ENCODE measurements around the gene TMEM179B. TPM values are rescaled to one million over a fixed set of nuclear protein-coding genes. Genes with fewer than 3 reads are reported as not detected.
A peak's percentile ranks its signal among the peaks of the same experiment; 100 is the strongest.

TMEM179B gene
- total and polyA plus RNA-seq, 9 of the 15 experiments (the other 6 are each of a cell fraction or from before 2014, with no cell fraction given): 27.7 to 105 (median 37.0) TPM

- TF ChIP-seq FOXJ3 (CRISPR knock-in tag; IDR thresholded peaks at IDR 0.05): no peak
- peak; percentile 81 for TF ChIP-seq GTF2B (IDR thresholded peaks at IDR 0.05; ENCODE audit: extremely low read depth, insufficient read length)
- no peak for TF ChIP-seq TAF15 (IDR thresholded peaks at IDR 0.05; ENCODE audit: low read depth, low read length)
- TF ChIP-seq HDAC2 (IDR thresholded peaks at IDR 0.05): peak; percentile 56; the same call in 1 of the 2 replicates
- peak; percentile 65 for TF ChIP-seq NEUROD1 (IDR thresholded peaks at IDR 0.05; ENCODE audit: borderline replicate concordance, low read depth, low read length, partially characterized antibody)
- peak in 1 of 2 experiments; percentile 91; a peak in 2 of 4 replicates for TF ChIP-seq ZMIZ1 (IDR thresholded peaks at IDR 0.05; ENCODE audit: low read depth in 2 of 2, low read length in 2 of 2)
- TF ChIP-seq HMGN3 (IDR thresholded peaks at IDR 0.05; ENCODE audit: borderline replicate concordance, extremely low read depth, insufficient read length, low read depth, low read length): peak; percentile 93
- TF ChIP-seq IRF1 (CRISPR knock-in tag; IDR thresholded peaks at IDR 0.05; ENCODE audit: borderline replicate concordance): no peak
- no peak for TF ChIP-seq ZNF354B (CRISPR knock-in tag; IDR thresholded peaks at IDR 0.05)
- 0 out of 2 replicates have a peak, but pooled peaks have one; percentile 5 for TF ChIP-seq TOE1 (IDR thresholded peaks at IDR 0.05; ENCODE audit: borderline replicate concordance)
- peak; percentile 17; the same call in 1 of the 2 replicates for TF ChIP-seq TOE1 (CRISPR knock-in tag; IDR thresholded peaks at IDR 0.05; ENCODE audit: borderline replicate concordance, low read depth)
- no peak for TF ChIP-seq ID3 (CRISPR knock-in tag; IDR thresholded peaks at IDR 0.05)
- peak; percentile 51; the same call in 1 of the 2 replicates for TF ChIP-seq ID3 (tag; IDR thresholded peaks at IDR 0.05)
- TF ChIP-seq HMG20B (CRISPR knock-in tag; IDR thresholded peaks at IDR 0.05): peak; percentile 61; the same call in 1 of the 2 replicates
- TF ChIP-seq CTCFL (IDR thresholded peaks at IDR 0.05; ENCODE audit: borderline replicate concordance, insufficient read depth, low read depth, low read length, poor library complexity, severe bottlenecking): peak; percentile 63
- TF ChIP-seq SRSF3 (IDR thresholded peaks at IDR 0.05; ENCODE audit: insufficient read depth, low read length): no peak
- no peak for TF ChIP-seq TCF15 (CRISPR knock-in tag; IDR thresholded peaks at IDR 0.05)
- peak; percentile 59 for TF ChIP-seq SOX6 (IDR thresholded peaks at IDR 0.05)
Observed at GRCh38 chr11:62805076-62805892, 18.1 kb downstream of the TMEM179B start, which contains the start of gene NXF1 (continued).
